Choroid plexus epithelial cell (primary cell): ENCODE results near the gene SNTG2.

ENCODE experiments used
- DNase-seq: peaks from one replicate; pipeline ENCODE4 v3.0.0-alpha.2; 2010; ENCODE audit warnings: low read depth
- H3K4me3 ChIP-seq: 2 replicates; pipeline ENCODE4 v1.5.1; 2011; ENCODE audit warnings: low read depth, mild to moderate bottlenecking, control low read depth, low read length, moderate library complexity
- CTCF ChIP-seq: conservative IDR thresholded peaks from 2 replicates; pipeline ENCODE4 v1.5.1; 2011; ENCODE audit warnings: low read depth, mild to moderate bottlenecking, control low read depth, inconsistent platforms, low read length, moderate library complexity

The SNTG2 gene

GRCh38 chr2:1147873-1148612 is 197.4 kb downstream of the SNTG2 start:
- no peak overlapping the region for H3K4me3 ChIP-seq
- TF ChIP-seq CTCF = peak; percentile 18
- DNase-seq = peak; percentile 5

GRCh38 chr2:1150724-1151511 is 200.3 kb downstream of the SNTG2 start:
- H3K4me3 ChIP-seq = no peak overlapping the region
- TF ChIP-seq CTCF = no peak
- DNase-seq = no peak

- H3K4me3 ChIP-seq = no peak overlapping the region
- no peak for DNase-seq
- TF ChIP-seq CTCF = no peak
Observed at GRCh38 chr2:1152375-1152774, 201.7 kb downstream of the SNTG2 start.

GRCh38 chr2:1153920-1154319 is 203.3 kb downstream of the SNTG2 start:
- no peak for TF ChIP-seq CTCF
- DNase-seq = no peak
- H3K4me3 ChIP-seq = no peak overlapping the region

- H3K4me3 ChIP-seq = no peak overlapping the region
- TF ChIP-seq CTCF = no peak
- DNase-seq = no peak
Observed at GRCh38 chr2:1154710-1155594, 204.3 kb downstream of the SNTG2 start.

GRCh38 chr2:1156059-1156458 is 205.4 kb downstream of the SNTG2 start:
- H3K4me3 ChIP-seq = no peak overlapping the region
- no peak for DNase-seq
- TF ChIP-seq CTCF = no peak
